A549 (cell line): ENCODE measurements around the gene TFCP2L1. TPM values are rescaled to one million over a fixed set of nuclear protein-coding genes. Genes with fewer than 3 reads are reported as not detected.

Experiments used
- ATAC-seq, 2 experiments: fragments of 200-7000 bp in 1 of 2; fragments of >200 bp in 1 of 2; cut with Nextera tagmentation in 1 of 2; cut with Tn5 transposase in 1 of 2; 3 replicates each; pipeline versions ENCODE4 v1.8.0 to v1.9.1; 2018 to 2020; ENCODE audit warnings: mild to moderate bottlenecking in 1 of 2, moderate library complexity in 1 of 2
- CTCF ChIA-PET: fragments of 300-600 bp; sonication (Branson Sonifier 250); formaldehyde crosslinking; extraction: SDS; loops from one replicate; lab custom pipeline; 2021; ENCODE audit warnings: antibody characterized with exemption, inconsistent platforms; lab: Yijun Ruan, JAX
- POLR2A ChIA-PET: fragments of 350-600 bp; formaldehyde crosslinking; extraction: SDS; loops from one replicate; lab custom pipeline; 2021; ENCODE audit warnings: antibody characterized with exemption, inconsistent platforms; lab: Yijun Ruan, JAX
- DNase-seq, 2 experiments: peaks; one replicate each; pipeline versions ENCODE4 v3.0.0 to v3.0.0-alpha.2; 2011 to 2016; ENCODE audit warnings: low read depth in 1 of 2, low spot score in 1 of 2
- FAIRE-seq: peaks from 2 replicates; lab custom pipeline; 2011; peaks lifted over from hg19 to GRCh38; lab: Jason Lieb, UNC
- H3K27ac ChIP-seq, 2 experiments: fragments of >200 bp; sonication (Bioruptor Twin); formaldehyde crosslinking; 3 replicates each; pipeline ENCODE4 v1.5.1; 2016 to 2017
- H3K4me1 ChIP-seq: fragments of >200 bp; sonication (Bioruptor Twin); formaldehyde crosslinking; 3 replicates; pipeline ENCODE4 v1.6.1; 2016
- H3K4me2 ChIP-seq: fragments of >200 bp; sonication (Bioruptor Twin); formaldehyde crosslinking; 3 replicates; pipeline ENCODE4 v1.6.1; 2016
- H3K4me3 ChIP-seq: fragments of >200 bp; sonication (Bioruptor Twin); formaldehyde crosslinking; 3 replicates; pipeline ENCODE4 v1.5.1; 2016
- H3K9me3 ChIP-seq: fragments of >200 bp; sonication (Bioruptor Twin); formaldehyde crosslinking; 3 replicates; pipeline ENCODE4 v1.6.1; 2016
- CEBPB ChIP-seq, 2 experiments: fragments of >200 bp in 1 of 2; sonication (Bioruptor Twin) in 1 of 2; formaldehyde crosslinking in 1 of 2; IDR thresholded peaks; 2 replicates each; pipeline ENCODE4 v1.6.1; 2012 to 2016
- EHF ChIP-seq: fragments of 250-450 bp; sonication (Bioruptor Pico); IDR thresholded peaks from 2 replicates; pipeline ENCODE4 v1.5.0; 2020; ENCODE audit warnings: mild to moderate bottlenecking
- EP300 ChIP-seq, 2 experiments: fragments of >200 bp; sonication (Bioruptor Twin); formaldehyde crosslinking; IDR thresholded peaks; 2 replicates in 1 of 2; 3 replicates in 1 of 2; pipeline ENCODE4 v1.6.1; 2016 to 2017
- ESRRA ChIP-seq: fragments of 150-350 bp; IDR thresholded peaks from 2 replicates; pipeline ENCODE4 v1.6.1; 2014; ENCODE audit warnings: mild to moderate bottlenecking, low read length, borderline replicate concordance
- HOXA7 ChIP-seq: fragments of 250-450 bp; sonication (Bioruptor Pico); IDR thresholded peaks from 2 replicates; pipeline ENCODE4 v1.5.0; 2020; ENCODE audit warnings: mild to moderate bottlenecking, moderate library complexity
- HOXB5 ChIP-seq: fragments of 250-450 bp; sonication (Bioruptor Pico); IDR thresholded peaks from 2 replicates; pipeline ENCODE4 v1.5.0; 2020; ENCODE audit warnings: mild to moderate bottlenecking, moderate library complexity
- MAFK ChIP-seq: fragments of 450-650 bp; IDR thresholded peaks from 2 replicates; pipeline ENCODE4 v1.6.1; 2014; ENCODE audit not compliant: partially characterized antibody
- NPAS2 ChIP-seq: fragments of 250-450 bp; sonication (Bioruptor Pico); IDR thresholded peaks from 2 replicates; pipeline ENCODE4 v1.8.0; 2022; ENCODE audit warnings: mild to moderate bottlenecking, moderate library complexity, borderline replicate concordance
- NR3C1 ChIP-seq: fragments of >200 bp; sonication (Bioruptor Twin); formaldehyde crosslinking; IDR thresholded peaks from 3 replicates; pipeline ENCODE4 v1.6.1; 2017
- PHF8 ChIP-seq: fragments of 200-600 bp; sonication (generic); IDR thresholded peaks from 2 replicates; pipeline ENCODE4 v1.6.1; 2016; ENCODE audit warnings: low read depth, mild to moderate bottlenecking, antibody characterized with exemption, moderate library complexity, borderline replicate concordance
- POLR2A ChIP-seq: IDR thresholded peaks from 2 replicates; pipeline ENCODE4 v1.6.1; 2012; ENCODE audit warnings: mild to moderate bottlenecking, low read length
- RAD21 ChIP-seq, 2 experiments: fragments of >200 bp in 1 of 2; sonication (Bioruptor Twin) in 1 of 2; formaldehyde crosslinking in 1 of 2; IDR thresholded peaks in 1 of 2; conservative IDR thresholded peaks in 1 of 2; 2 replicates in 1 of 2; 3 replicates in 1 of 2; pipeline ENCODE4 v1.6.1; 2012 to 2018; ENCODE audit warnings: inconsistent platforms in 1 of 2
- RARB ChIP-seq: fragments of 250-450 bp; sonication (Bioruptor Pico); IDR thresholded peaks from 2 replicates; pipeline ENCODE4 v1.8.0; 2021; ENCODE audit warnings: mild to moderate bottlenecking, moderate library complexity
- TP53 ChIP-seq: fragments of 250-450 bp; sonication (Bioruptor Pico); IDR thresholded peaks from 2 replicates; pipeline ENCODE4 v1.5.0; 2021; ENCODE audit warnings: mild to moderate bottlenecking, moderate library complexity
- WGBS: methylation state at CpG from one replicate; pipeline ENCODE4 v1.1.6; 2017; ENCODE audit errors: missing lambda C conversion rate; 5-methylcytosine and 5-hydroxymethylcytosine counted together
- polyA plus RNA-seq, 4 experiments: library from polyadenylated mRNA; depleted of rRNA in 3 of 4; stranded (reverse); fragments of >200 nt; fragmentation: RNase III in 1 of 4; extraction: RNeasy Plus Mini Kit Qiagen cat#74134 plus additional on column Dnase treatment in 1 of 4; gene quantifications; 2 replicates in 3 of 4; 3 replicates in 1 of 4; pipeline ENCODE4 v1.2.3, GENCODE V29; 2011 to 2017
- TF ChIP-seq, protein P1 (sequence below): fragments of 200-600 bp; sonication (generic); IDR thresholded peaks from 2 replicates; pipeline ENCODE4 v1.6.1; 2016; ENCODE audit warnings: antibody characterized with exemption, mild to moderate bottlenecking, moderate library complexity
- TF ChIP-seq, protein P2 (sequence below): fragments of 150-350 bp; IDR thresholded peaks from 2 replicates; pipeline ENCODE4 v1.6.1; 2014; ENCODE audit warnings: low read depth, mild to moderate bottlenecking, low read length
- TF ChIP-seq, protein P3 (sequence below): IDR thresholded peaks from 2 replicates; pipeline ENCODE4 v1.6.1; 2012

The TFCP2L1 gene
- polyA plus RNA-seq, 2 of the 4 experiments (the other 2 are of a cell fraction) = 1.3 to 3.1 TPM

DNA sequence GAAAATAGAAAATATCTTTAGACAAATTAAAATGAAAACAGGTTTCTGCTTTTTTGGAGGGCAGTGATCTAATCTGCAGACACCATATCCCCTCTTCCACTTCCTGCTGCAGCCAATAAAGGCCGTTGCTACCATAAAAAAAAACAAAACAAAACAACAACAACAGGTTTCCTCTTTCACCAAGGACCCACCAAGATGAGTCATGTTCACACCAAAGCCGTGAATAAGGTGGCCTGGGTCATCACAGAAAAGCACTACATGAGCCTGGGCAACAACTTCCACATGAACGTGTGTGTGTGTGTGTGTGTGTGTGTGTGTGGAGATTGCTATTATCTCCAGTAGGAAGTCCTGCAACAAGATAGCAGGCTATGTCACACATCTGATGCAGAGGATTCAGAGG lies 24.8 kb upstream of the TFCP2L1 start (continued):
- TF ChIP-seq, protein P1, sequence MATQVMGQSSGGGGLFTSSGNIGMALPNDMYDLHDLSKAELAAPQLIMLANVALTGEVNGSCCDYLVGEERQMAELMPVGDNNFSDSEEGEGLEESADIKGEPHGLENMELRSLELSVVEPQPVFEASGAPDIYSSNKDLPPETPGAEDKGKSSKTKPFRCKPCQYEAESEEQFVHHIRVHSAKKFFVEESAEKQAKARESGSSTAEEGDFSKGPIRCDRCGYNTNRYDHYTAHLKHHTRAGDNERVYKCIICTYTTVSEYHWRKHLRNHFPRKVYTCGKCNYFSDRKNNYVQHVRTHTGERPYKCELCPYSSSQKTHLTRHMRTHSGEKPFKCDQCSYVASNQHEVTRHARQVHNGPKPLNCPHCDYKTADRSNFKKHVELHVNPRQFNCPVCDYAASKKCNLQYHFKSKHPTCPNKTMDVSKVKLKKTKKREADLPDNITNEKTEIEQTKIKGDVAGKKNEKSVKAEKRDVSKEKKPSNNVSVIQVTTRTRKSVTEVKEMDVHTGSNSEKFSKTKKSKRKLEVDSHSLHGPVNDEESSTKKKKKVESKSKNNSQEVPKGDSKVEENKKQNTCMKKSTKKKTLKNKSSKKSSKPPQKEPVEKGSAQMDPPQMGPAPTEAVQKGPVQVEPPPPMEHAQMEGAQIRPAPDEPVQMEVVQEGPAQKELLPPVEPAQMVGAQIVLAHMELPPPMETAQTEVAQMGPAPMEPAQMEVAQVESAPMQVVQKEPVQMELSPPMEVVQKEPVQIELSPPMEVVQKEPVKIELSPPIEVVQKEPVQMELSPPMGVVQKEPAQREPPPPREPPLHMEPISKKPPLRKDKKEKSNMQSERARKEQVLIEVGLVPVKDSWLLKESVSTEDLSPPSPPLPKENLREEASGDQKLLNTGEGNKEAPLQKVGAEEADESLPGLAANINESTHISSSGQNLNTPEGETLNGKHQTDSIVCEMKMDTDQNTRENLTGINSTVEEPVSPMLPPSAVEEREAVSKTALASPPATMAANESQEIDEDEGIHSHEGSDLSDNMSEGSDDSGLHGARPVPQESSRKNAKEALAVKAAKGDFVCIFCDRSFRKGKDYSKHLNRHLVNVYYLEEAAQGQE = no peak

DNA sequence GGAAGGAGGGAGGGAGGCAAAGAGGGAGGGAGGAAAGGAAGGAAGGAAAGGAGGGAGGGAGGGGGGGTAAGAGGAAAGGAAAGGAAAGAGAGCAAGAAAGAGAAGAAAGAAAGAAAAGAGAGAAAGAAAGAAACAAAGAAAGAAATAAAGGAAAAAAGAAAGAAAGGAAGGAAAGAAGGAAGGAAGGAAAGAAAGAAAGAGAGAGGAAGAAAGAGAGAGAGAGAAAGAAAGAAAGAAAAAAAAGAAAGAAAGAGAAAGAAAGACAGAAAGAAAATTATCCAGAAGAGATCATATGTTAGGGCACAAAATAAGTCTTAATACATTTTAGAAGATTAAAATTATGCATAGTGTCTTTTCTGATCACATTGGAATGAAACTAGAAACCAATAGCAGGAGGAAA lies 24.3 kb upstream of the TFCP2L1 start:
- TF ChIP-seq EP300 (IDR thresholded peaks at IDR 0.05) = no peak
- TF ChIP-seq, protein P2, sequence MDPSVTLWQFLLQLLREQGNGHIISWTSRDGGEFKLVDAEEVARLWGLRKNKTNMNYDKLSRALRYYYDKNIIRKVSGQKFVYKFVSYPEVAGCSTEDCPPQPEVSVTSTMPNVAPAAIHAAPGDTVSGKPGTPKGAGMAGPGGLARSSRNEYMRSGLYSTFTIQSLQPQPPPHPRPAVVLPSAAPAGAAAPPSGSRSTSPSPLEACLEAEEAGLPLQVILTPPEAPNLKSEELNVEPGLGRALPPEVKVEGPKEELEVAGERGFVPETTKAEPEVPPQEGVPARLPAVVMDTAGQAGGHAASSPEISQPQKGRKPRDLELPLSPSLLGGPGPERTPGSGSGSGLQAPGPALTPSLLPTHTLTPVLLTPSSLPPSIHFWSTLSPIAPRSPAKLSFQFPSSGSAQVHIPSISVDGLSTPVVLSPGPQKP = no peak
- no peak for TF ChIP-seq RARB (CRISPR knock-in tag)
- TF ChIP-seq NPAS2 (CRISPR knock-in tag) = no peak
- no peak for TF ChIP-seq HOXA7 (CRISPR knock-in tag)
- no peak for FAIRE-seq
- Histone ChIP-seq H3K9me3 (no peaks in the 10 kb centered on the region), H3K4me3 (no peak overlapping the region), H3K4me2 (no peak overlapping the region), H3K4me1 (no peaks in the 10 kb centered on the region), H3K27ac (no peak overlapping the region)
- POLR2A ChIA-PET = no interaction called here
- ATAC-seq = no peak
- CTCF ChIA-PET = no interaction called here
- no peak for DNase-seq

DNA sequence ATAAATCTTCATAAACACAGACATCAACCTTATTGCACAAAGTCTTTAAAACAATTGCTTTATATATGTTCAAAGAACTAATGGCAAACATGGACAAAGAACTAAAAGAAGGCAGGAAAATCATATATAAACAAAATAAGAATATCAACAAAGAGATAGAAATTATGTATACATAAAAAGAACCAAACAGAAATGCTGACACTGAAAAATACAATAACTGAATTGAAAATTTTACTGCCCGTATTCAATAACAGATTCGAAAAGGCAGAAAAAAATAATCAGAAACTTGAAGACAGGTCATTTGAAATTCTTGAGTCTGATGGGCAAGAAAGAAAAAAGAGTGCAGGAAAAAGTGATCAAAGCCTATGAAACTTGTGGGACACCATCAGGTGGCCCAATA lies 22.0 kb upstream of the TFCP2L1 start:
- no peak for FAIRE-seq
- CTCF ChIA-PET = no interaction called here
- 35% methylated on average over 2 of the region's 2 CpGs for WGBS

DNA sequence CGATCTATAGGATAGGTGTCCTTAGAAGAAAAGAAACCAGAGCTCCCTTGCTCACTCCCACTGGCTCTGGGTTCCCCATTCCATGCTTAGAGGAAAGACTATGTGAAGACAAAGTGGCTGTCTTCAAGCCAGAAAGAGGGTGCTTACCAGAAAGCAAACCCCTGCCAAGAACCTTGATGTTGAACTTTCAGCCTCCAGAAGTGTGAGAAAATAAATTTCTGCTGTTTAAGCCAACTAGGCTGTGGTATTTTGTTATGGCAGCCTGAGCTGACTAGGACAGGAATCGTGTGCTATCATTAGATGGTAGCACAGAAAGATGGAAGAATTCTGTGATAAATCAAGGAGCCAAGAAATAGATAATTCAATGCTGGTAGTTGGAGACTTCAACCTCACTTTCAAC lies 19.9 kb upstream of the TFCP2L1 start:
- TF ChIP-seq, protein P3, sequence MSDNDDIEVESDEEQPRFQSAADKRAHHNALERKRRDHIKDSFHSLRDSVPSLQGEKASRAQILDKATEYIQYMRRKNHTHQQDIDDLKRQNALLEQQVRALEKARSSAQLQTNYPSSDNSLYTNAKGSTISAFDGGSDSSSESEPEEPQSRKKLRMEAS = no peak
- no peak for TF ChIP-seq RAD21 (conservative IDR thresholded peaks at IDR 0.05 in 1 of 2, IDR thresholded peaks at IDR 0.05 in 1 of 2)
- no peak for TF ChIP-seq ESRRA
- no peak for TF ChIP-seq CEBPB (IDR thresholded peaks at IDR 0.05)
- TF ChIP-seq PHF8 = no peak
- no peak for TF ChIP-seq NR3C1
- no peak for TF ChIP-seq EHF (CRISPR knock-in tag)
- TF ChIP-seq TP53 (CRISPR knock-in tag) = no peak
- TF ChIP-seq, all 56 proteins: peak for 0
- CTCF ChIA-PET = interaction anchor here (1.3 to 2.4 kb wide), 3 partner anchors 10 to 220 kb away, joined by 3 to 7 read pairs (median 4); no protein-coding TSS in a partner anchor
- ATAC-seq (no peak), FAIRE-seq (no peak), DNase-seq (no peak)
- no peak overlapping the region for H3K4me2 ChIP-seq
- H3K4me3 ChIP-seq = no peak overlapping the region
- POLR2A ChIA-PET = no interaction called here
- no peaks in the 10 kb centered on the region for H3K4me1 ChIP-seq
- H3K9me3 ChIP-seq = no peaks in the 10 kb centered on the region
- 0% methylated on average over 2 of the region's 2 CpGs for WGBS
- no peak overlapping the region for H3K27ac ChIP-seq

More for the DNA sequence above, 22.0 kb upstream of the TFCP2L1 start:
- Histone ChIP-seq H3K4me1 (no peaks in the 10 kb centered on the region), H3K4me2 (no peak overlapping the region), H3K27ac (no peak overlapping the region), H3K9me3 (no peaks in the 10 kb centered on the region), H3K4me3 (no peak overlapping the region)
- DNase-seq = no peak
- no peak for TF ChIP-seq HOXB5 (CRISPR knock-in tag)
- TF ChIP-seq, protein P3 = no peak
- TF ChIP-seq EHF (CRISPR knock-in tag) = no peak
- TF ChIP-seq MAFK = peak; percentile 79
- TF ChIP-seq POLR2A = no peak
- ATAC-seq = no peak
- POLR2A ChIA-PET = no interaction called here
